ENCODE results near the gene UBE2A. TPM values are rescaled to one million over a fixed set of nuclear protein-coding genes. Genes with fewer than 3 reads are reported as not detected.

Gene UBE2A
- total and polyA plus RNA-seq, 10 donors = 38.5 to 53.4 (median 42.6) TPM

DNA sequence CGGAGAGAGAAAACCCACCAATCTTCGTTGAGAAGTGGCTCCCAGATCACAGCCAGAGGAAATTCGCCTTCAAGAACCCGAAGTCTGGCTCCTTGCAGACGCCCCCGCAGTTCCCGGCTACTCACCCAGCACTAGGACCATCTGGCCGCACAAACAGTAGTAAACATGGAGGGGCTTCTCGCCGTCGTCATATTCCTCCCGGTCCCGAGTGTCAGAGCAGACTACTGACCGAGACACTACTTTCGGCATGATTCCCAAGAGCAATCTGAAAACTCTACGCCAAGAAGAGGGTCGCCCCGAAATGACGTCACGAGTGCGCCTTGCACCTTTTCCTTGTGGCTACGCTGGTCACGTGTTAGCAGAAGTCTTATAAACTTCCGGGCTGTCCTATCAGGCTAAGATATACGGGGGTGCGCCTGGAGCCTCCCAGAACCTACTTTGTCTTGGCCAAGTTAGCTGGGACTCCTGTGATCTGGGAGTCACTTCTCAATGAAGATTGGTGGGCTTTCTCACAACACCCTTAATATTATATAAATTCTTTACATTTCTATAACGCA, 9.2 kb upstream of the UBE2A start, which contains the start of gene STEEP1:
Gene STEEP1, minus strand, starts transcription at position 303 of the 557 bp plus-strand sequence. Its CDS starts 54 bp downstream, at position 249.
- no peaks in the 10 kb centered on the region for H3K9me3 ChIP-seq
- peak within 1 kb of the TSS; percentile 32 to 75 (median 52) for H3K4me3 ChIP-seq
- peak; percentile 94 for DNase-seq
- peaks cover 0 to 35% (median 14%) of the 10 kb centered on the region in 6 donors for H3K4me1 ChIP-seq
- TF ChIP-seq, protein P1, sequence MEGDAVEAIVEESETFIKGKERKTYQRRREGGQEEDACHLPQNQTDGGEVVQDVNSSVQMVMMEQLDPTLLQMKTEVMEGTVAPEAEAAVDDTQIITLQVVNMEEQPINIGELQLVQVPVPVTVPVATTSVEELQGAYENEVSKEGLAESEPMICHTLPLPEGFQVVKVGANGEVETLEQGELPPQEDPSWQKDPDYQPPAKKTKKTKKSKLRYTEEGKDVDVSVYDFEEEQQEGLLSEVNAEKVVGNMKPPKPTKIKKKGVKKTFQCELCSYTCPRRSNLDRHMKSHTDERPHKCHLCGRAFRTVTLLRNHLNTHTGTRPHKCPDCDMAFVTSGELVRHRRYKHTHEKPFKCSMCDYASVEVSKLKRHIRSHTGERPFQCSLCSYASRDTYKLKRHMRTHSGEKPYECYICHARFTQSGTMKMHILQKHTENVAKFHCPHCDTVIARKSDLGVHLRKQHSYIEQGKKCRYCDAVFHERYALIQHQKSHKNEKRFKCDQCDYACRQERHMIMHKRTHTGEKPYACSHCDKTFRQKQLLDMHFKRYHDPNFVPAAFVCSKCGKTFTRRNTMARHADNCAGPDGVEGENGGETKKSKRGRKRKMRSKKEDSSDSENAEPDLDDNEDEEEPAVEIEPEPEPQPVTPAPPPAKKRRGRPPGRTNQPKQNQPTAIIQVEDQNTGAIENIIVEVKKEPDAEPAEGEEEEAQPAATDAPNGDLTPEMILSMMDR (IDR thresholded peaks at IDR 0.05 in 8 of 11, conservative IDR thresholded peaks at IDR 0.05 in 3 of 11) = no peak
- TF ChIP-seq POLR2AphosphoS5 (IDR thresholded peaks at IDR 0.05) (peak in 2 of 3 donors; percentile 72 to 91), POLR2A (IDR thresholded peaks at IDR 0.05) (no peak)
- 1 to 25% (median 1%) methylated on average over 14 to 27 of the region's 27 CpGs for WGBS, 5 donors
- H3K27ac ChIP-seq = peak within 1 kb of the TSS in 7 of 8 donors; percentile 51 to 82 (median 77)
- H3K27me3 ChIP-seq (replicated peaks in 1 of 7) = no peaks in the 10 kb centered on the region
- peaks cover 0 to 12% (median 0%) of the 10 kb centered on the region in 6 donors for H3K36me3 ChIP-seq
- intact Hi-C loops (cut with DNase I; ENCODE audit: low total_unique reads) = no loop called here

DNA sequence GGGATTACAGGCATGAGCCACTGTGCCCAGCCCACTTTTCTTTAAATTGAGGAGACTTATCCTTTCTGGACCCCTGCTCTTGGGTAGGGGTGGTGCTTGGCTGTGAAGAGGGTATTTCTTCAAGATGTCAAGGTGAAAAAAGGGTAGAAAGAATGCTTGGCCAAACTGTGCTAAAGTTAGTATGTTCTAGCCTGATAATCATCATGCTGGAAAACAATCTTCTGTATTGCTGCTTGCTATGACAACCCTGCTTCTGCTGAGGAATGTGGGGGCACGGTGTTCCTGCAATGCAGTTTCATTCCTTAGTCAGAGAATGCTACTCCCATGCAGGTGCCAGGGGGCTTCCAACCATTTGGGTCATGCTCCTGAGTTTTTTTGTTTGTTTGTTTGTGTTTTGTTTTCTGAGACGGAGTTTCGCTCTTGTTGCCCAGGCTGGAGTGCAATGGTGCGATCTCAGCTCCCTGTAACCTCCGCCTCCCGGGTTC, 4.0 kb upstream of the UBE2A start:
- TF ChIP-seq, protein P1 (IDR thresholded peaks at IDR 0.05 in 8 of 11, conservative IDR thresholded peaks at IDR 0.05 in 3 of 11) = no peak
- TF ChIP-seq POLR2AphosphoS5 (IDR thresholded peaks at IDR 0.05) (no peak), POLR2A (IDR thresholded peaks at IDR 0.05) (no peak)
- intact Hi-C loops (cut with DNase I; ENCODE audit: low total_unique reads) = no loop called here
- no peaks in the 10 kb centered on the region for H3K36me3 ChIP-seq
- 86 to 98% (median 91%) methylated on average over 6 of the region's 6 CpGs for WGBS, 5 donors
- peaks cover 0 to 14% (median 6%) of the 10 kb centered on the region in 6 donors for H3K4me1 ChIP-seq
- H3K4me3 ChIP-seq = no peak overlapping the region
- no peak overlapping the region for H3K27ac ChIP-seq
- H3K27me3 ChIP-seq (replicated peaks in 1 of 7) = peaks cover 0 to 4% (median 0%) of the 10 kb centered on the region in 7 donors
- no peak for DNase-seq
- no peaks in the 10 kb centered on the region for H3K9me3 ChIP-seq

DNA sequence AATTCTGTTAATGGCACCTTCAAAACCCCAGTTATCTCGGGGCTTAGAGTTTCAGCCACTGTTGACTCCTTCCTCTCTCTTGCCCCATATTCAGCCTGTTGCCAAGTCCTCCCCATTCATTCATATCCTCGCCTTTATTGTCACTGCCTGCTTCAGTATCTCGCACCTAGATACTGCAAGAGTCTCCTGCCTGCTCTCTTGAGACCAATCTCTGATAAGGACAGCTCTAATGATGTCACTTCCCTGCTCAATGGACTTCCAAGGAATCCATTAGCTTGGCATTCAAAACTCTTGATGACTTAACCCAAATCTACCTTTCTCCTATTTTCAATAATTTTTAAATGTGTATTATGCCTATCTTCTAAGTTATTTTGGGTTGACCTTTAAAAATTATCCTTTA, 1.1 kb upstream of the UBE2A start:
- H3K9me3 ChIP-seq = no peaks in the 10 kb centered on the region
- H3K36me3 ChIP-seq = peaks cover 0 to 3% (median 0%) of the 10 kb centered on the region in 6 donors
- intact Hi-C loops (cut with DNase I; ENCODE audit: low total_unique reads) = no loop called here
- WGBS, 5 donors = 59 to 80% (median 71%) methylated on average over 3 of the region's 3 CpGs
- peaks cover 0 to 4% (median 0%) of the 10 kb centered on the region in 7 donors for H3K27me3 ChIP-seq (replicated peaks in 1 of 7)
- peaks cover 0 to 35% (median 23%) of the 10 kb centered on the region in 6 donors for H3K4me1 ChIP-seq
- DNase-seq = no peak
- H3K4me3 ChIP-seq = peak overlapping the region in 4 of 8 donors; percentile 58 to 87 (median 62)
- TF ChIP-seq POLR2AphosphoS5 (IDR thresholded peaks at IDR 0.05) (no peak), POLR2A (IDR thresholded peaks at IDR 0.05) (no peak)
- TF ChIP-seq, protein P1 (IDR thresholded peaks at IDR 0.05 in 8 of 11, conservative IDR thresholded peaks at IDR 0.05 in 3 of 11) = no peak
- H3K27ac ChIP-seq = peak overlapping the region in 6 of 8 donors; percentile 90 to 96 (median 94)

DNA sequence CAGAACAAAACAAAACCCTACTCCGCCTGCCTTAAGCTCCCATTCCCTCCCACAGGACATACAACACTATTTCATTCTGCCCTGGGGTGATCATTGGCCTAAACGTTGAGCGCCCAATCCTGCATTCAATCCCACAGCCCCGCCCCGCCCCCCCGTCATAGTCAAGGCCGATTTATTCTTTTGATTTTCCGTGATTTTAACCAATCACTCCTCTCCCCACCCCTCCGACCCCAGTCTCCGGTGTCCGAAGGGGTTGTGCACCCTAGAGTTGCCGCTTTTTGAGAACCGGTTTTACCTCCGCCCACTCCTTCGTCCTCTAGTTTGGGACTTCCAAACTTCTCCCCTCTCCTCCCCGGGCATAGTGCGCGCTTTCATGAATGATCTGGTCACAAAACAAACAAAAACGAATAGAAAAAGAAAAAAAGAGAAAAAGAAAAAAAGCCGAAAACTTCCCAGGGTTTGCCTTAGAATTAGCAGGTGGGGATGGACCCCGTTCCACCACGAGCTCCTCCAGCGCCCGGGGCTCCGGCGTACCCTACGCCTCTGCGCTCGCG, 446 bp upstream of the UBE2A start:
- Histone ChIP-seq H3K27me3 (replicated peaks in 1 of 7) (peaks cover 0 to 4% (median 0%) of the 10 kb centered on the region in 7 donors), H3K9me3 (no peaks in the 10 kb centered on the region), H3K27ac (peak overlapping the region; percentile 85 to 96 (median 94)), H3K4me1 (peaks cover 0 to 38% (median 23%) of the 10 kb centered on the region in 6 donors), H3K36me3 (peaks cover 0 to 3% (median 0%) of the 10 kb centered on the region in 6 donors), H3K4me3 (peak overlapping the region; percentile 52 to 87 (median 58))
- TF ChIP-seq POLR2A (IDR thresholded peaks at IDR 0.05) = no peak
- no peak for TF ChIP-seq POLR2AphosphoS5 (IDR thresholded peaks at IDR 0.05)
- TF ChIP-seq, protein P1 (IDR thresholded peaks at IDR 0.05 in 8 of 11, conservative IDR thresholded peaks at IDR 0.05 in 3 of 11) = no peak
- DNase-seq = no peak
- 0 to 39% (median 2%) methylated on average over 28 to 30 of the region's 30 CpGs for WGBS, 5 donors
- intact Hi-C loops (cut with DNase I; ENCODE audit: low total_unique reads) = no loop called here
